Ectodermal cell (in vitro differentiated cells): ENCODE measurements around the gene DYNLT1.
"Not testable (repeated sequence)": the region's sequence is repeated elsewhere in the genome, so short reads cannot be mapped to it uniquely, and the experiment has no call there.

Experiments used
- H3K27ac ChIP-seq: 2 replicates; pipeline ENCODE4 v1.7.0; 2013; ENCODE audit warnings: mild to moderate bottlenecking, low read depth, low read length; ENCODE audit not compliant: insufficient read depth, poor library complexity, severe bottlenecking
- H3K27me3 ChIP-seq: 2 replicates; pipeline ENCODE4 v1.7.0; 2013; ENCODE audit warnings: mild to moderate bottlenecking, low read length; ENCODE audit not compliant: insufficient read depth, control insufficient read depth, poor library complexity, severe bottlenecking
- H3K36me3 ChIP-seq: one replicate; pipeline ENCODE4 v1.7.0; 2013; ENCODE audit warnings: low read length; ENCODE audit not compliant: control insufficient read depth, insufficient read depth
- H3K4me1 ChIP-seq: one replicate; pipeline ENCODE4 v1.7.0; 2013; ENCODE audit warnings: low read length; ENCODE audit not compliant: control insufficient read depth, insufficient read depth
- H3K4me3 ChIP-seq: 2 replicates; pipeline ENCODE4 v1.7.0; 2013; ENCODE audit warnings: low read depth, low read length, control low read depth; ENCODE audit not compliant: insufficient read depth
- H3K9me3 ChIP-seq: 2 replicates; pipeline ENCODE4 v1.7.0; 2013; ENCODE audit warnings: mild to moderate bottlenecking, low read length, moderate library complexity; ENCODE audit not compliant: control insufficient read depth
- WGBS, 2 experiments: methylation state at CpG; one replicate each; pipeline ENCODE4 v1.1.7; 2013; ENCODE audit warnings: missing lambda C conversion rate in 2 of 2; 5-methylcytosine and 5-hydroxymethylcytosine counted together

Gene DYNLT1

DNA sequence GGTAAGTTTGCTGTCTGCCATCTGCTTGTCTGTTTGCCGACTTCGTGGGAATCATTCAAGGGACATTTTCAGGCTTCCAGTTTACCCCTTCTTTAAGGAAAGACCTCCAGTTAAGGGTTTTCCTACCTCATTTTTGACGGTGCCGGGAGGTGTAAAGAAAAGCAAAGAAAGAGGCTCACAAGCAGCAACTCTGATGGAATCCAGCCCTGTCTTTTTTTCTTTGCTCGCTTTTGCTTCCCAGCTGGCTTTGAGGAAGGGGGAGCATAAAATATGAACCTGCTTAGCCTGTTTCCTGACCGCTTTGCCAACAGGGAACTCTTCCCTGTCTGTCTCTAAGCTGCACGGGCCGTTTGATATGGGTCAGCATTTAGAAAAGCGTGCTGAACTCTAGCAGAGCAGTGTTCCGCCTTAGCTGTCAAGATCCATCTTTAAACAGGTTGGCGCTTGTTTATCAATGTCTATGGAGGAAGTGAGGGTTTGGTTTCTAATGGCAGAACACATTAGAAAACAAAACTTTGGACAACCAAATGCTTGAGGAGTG is 19.2 kb upstream of the DYNLT1 start:
- H3K4me3 ChIP-seq: no peak overlapping the region
- H3K36me3 ChIP-seq: no peaks in the 10 kb centered on the region
- no peaks in the 10 kb centered on the region for H3K9me3 ChIP-seq
- H3K4me1 ChIP-seq: peaks cover 3% of the 10 kb centered on the region
- H3K27me3 ChIP-seq: no peaks in the 10 kb centered on the region
- 77 to 79% methylated on average over 11 of the region's 11 CpGs for WGBS, 2 experiments
- H3K27ac ChIP-seq: no peak overlapping the region

DNA sequence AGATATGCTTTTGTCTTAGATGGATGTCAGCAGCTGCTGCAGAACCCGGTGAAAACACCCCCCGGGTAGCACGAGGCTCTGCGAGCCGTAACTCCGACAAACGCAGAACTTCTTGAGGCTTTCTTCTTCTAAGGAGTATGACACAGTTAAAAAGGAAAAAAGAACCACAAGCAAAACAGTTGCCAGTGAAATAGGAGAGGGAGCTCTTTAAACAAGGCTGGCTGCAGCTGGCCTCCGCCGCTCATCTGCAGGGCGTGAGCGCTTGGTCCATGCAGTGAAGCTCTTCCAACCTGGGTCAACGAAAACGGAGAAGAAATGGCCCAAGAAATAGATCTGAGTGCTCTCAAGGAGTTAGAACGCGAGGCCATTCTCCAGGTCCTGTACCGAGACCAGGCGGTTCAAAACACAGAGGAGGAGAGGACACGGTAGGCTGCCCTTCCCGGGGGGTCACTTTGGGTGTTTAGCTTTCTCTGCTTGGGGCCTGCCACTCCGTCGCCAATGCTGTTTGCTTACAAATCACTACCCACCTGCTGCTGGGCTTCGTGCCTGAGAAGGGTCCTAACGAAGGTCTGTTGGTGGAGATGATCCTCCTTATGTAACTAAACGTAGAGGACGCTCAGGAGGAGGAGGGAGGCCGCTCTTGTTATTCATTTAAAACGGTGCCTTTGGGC is 18.5 kb upstream of the DYNLT1 start:
- Histone ChIP-seq H3K27me3 (no peaks in the 10 kb centered on the region), H3K36me3 (no peaks in the 10 kb centered on the region), H3K27ac (no peak overlapping the region), H3K4me3 (no peak overlapping the region), H3K9me3 (no peaks in the 10 kb centered on the region), H3K4me1 (peaks cover 3% of the 10 kb centered on the region)
- 59 to 62% methylated on average over 27 of the region's 27 CpGs for WGBS, 2 experiments

DNA sequence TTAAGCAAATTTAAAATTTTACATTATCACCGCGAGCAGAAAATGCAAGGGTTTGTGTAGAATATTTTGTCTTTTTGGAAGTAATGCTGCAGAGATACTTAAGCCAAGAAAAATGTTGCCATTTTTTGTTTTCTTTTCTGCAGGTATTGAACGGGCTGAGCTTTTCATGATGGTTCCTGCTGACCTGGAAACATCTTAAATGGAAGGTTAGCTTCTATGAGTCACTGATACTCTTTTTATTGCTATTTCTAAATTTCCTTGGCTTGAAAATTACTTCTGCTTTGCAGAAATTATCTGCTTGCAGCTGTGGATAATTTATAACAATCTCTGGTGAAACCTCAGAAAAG is 18.0 kb upstream of the DYNLT1 start:
- 96 to 97% methylated on average over 3 of the region's 3 CpGs for WGBS, 2 experiments

DNA sequence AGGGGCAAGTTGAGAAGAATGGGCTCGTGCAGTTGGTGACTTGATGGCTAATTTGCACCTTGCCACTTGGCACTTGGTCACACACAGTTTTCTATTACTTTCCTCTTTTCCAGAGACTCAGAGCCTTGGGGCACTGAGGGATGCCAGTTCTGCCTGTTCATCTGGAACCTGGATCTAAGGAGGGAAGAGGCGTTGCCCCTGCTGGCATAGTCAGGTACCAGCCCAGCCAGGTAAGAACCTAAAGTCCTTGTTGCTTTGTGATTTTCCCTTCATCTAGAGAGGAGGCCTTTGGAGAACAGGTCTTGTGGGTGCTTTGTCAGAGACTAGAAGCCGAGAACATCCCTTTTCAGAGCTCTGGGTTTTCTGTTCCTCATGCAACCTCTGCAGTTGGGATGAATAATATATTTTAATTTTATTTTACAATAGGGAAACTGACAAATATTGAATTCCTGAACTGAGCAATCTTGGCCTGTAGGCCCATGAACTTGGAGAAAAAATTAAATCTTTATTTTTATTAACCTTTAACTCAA is 16.7 kb upstream of the DYNLT1 start:
- Histone ChIP-seq H3K27me3 (no peaks in the 10 kb centered on the region), H3K4me3 (no peak overlapping the region), H3K36me3 (no peaks in the 10 kb centered on the region), H3K4me1 (peaks cover 3% of the 10 kb centered on the region), H3K9me3 (no peaks in the 10 kb centered on the region), H3K27ac (no peak overlapping the region)
- WGBS, 2 experiments: 92% methylated on average over 3 of the region's 3 CpGs

More for the DNA sequence above, 18.0 kb upstream of the DYNLT1 start:
- Histone ChIP-seq H3K27ac (no peak overlapping the region), H3K27me3 (no peaks in the 10 kb centered on the region), H3K4me1 (peaks cover 3% of the 10 kb centered on the region), H3K4me3 (no peak overlapping the region), H3K36me3 (no peaks in the 10 kb centered on the region), H3K9me3 (no peaks in the 10 kb centered on the region)

DNA sequence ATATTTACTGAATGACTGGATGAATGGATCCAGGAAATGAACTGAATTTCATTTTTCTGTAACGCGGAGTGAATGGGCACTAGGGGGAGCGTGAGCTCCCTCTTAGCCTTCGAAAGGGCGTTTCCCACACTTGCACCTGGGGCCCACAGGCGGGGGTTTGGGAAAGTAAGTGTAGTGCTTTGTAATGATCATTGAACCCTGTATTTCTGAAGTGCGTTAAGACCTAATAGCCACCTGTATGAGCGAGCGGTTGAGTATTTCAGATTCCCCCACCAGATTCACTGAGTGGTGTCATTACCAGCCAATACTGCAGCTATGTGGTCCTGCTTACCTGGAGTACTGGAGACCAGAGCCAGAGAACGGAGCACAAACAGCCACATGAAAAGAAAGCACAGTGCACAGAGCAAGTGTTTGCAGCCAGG is 15.8 kb upstream of the DYNLT1 start:
- no peaks in the 10 kb centered on the region for H3K36me3 ChIP-seq
- H3K4me3 ChIP-seq: no peak overlapping the region
- H3K9me3 ChIP-seq: no peaks in the 10 kb centered on the region
- 53 to 55% methylated on average over 10 of the region's 10 CpGs for WGBS, 2 experiments
- peaks cover 3% of the 10 kb centered on the region for H3K4me1 ChIP-seq
- no peaks in the 10 kb centered on the region for H3K27me3 ChIP-seq
- no peak overlapping the region for H3K27ac ChIP-seq

DNA sequence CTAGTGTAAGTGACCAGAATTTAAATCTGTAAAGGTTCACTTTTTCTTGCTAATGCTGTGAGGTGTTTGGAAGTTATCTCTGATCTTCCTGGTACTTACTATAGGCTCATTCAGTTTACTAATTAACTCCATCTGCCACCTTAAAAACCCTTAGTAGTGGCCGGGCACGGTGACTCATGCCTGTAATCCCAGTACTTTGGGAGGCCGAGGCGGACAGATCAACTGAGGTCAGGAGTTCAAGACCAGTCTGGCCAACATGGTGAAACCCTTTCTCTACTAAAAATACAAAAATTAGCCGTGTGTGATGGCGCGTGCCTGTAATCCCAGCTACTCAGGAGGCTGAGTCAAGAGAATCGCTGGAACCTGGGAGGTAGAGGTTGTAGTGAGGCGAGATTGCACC is 12.4 kb upstream of the DYNLT1 start:
- not testable (repeated sequence) for H3K27ac ChIP-seq, H3K4me3 ChIP-seq
- 86 to 91% methylated on average over 9 of the region's 9 CpGs for WGBS, 2 experiments

DNA sequence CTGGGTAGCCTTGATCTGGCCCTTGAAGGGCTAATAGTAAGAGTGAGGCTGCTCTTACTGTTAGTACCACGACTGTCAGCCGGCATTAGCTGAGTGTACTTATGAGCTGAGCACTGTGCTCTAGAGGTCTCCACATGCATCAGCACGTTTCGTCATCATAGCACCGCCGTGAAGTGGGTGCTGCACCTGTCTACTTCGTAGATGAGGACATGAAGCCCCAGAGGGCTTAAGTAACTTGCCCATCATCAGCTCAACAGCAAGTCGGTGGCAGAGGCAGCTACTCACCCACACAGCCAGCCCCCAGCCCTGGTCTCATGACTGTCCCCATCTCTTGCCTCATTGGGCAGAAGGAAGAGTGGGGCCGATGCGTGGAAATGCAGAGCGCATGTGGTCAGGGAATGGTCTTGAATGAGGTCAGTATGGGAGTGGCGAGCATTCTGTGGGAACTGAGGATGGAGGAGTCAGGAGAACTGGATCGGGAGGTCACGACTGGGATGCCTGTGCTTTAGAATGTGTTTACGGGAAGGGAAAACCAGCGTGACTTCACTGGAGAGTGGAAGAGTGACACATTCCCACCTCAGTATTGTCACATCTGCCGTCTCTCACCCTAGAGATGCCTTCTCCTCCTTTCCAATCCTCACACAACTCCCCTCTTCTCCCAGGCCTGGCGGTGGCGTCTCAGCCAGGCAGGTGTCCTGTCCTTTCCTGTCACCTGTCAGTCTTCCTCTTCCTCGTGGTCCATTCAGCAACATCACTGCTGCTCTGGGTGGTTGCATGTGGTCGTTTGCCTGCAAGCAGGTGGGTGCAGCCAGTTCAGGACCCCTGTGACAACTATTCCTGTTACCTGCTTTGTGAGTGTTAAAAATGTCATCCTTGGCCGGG is 11.3 kb upstream of the DYNLT1 start:
- no peak overlapping the region for H3K27ac ChIP-seq
- H3K36me3 ChIP-seq: no peaks in the 10 kb centered on the region
- H3K4me3 ChIP-seq: no peak overlapping the region
- H3K9me3 ChIP-seq: no peaks in the 10 kb centered on the region
- H3K4me1 ChIP-seq: no peaks in the 10 kb centered on the region
- 85 to 86% methylated on average over 22 of the region's 22 CpGs for WGBS, 2 experiments
- no peaks in the 10 kb centered on the region for H3K27me3 ChIP-seq

More for the DNA sequence above, 12.4 kb upstream of the DYNLT1 start:
- H3K4me1 ChIP-seq, H3K27me3 ChIP-seq, H3K36me3 ChIP-seq, H3K9me3 ChIP-seq: not testable (repeated sequence)

DNA sequence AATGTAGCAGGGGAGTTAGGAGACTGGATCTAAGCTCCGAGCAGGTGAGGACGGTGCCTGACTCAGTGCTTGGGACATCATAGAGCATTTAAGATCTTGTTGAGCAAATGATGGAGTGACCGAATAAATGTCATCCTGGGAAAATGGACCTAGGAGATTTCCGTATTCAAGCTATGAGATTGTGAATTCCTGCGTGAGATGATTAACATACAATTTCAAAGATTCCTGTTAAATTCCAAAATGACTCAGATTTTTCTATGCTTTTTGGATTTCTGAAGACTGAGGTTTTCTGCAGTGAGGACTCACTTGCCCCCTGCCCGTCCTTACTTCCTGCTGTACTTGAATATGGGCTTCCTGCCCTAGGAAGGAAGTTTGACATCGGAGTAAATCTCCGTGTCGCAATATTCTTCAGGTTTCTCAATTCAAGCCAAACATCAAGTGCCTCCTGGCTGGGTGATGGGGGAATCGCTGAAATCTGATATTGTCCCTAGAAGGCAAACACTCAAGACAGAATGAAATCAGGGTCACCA is 10.5 kb upstream of the DYNLT1 start:
- H3K36me3 ChIP-seq: no peaks in the 10 kb centered on the region
- H3K4me3 ChIP-seq: no peak overlapping the region
- H3K4me1 ChIP-seq: no peaks in the 10 kb centered on the region
- H3K27ac ChIP-seq: no peak overlapping the region
- no peaks in the 10 kb centered on the region for H3K27me3 ChIP-seq
- 95 to 96% methylated on average over 10 of the region's 10 CpGs for WGBS, 2 experiments
- no peaks in the 10 kb centered on the region for H3K9me3 ChIP-seq

DNA sequence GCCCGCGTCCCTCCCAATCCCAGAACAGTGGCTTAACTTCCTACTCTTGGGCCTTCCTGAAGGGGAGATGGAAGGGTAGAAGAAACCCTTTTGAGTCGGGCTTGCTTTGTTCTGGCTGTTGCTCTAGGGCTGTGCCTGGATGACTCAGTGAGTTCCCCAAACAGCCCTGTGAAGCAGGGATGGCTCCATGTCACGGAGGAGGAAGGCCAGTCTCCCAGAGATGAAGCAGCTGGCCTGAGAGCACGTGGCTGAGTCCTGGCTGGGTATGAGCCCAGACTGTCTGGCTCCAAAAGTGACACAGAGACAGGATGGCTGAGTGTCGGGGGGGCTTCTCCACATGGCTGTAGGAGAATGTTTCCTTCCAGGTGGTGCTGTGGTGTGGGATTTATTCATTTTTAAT is 10.0 kb upstream of the DYNLT1 start:
- H3K9me3 ChIP-seq: no peaks in the 10 kb centered on the region
- H3K36me3 ChIP-seq: no peaks in the 10 kb centered on the region
- H3K4me3 ChIP-seq: no peak overlapping the region
- no peak overlapping the region for H3K27ac ChIP-seq
- no peaks in the 10 kb centered on the region for H3K4me1 ChIP-seq
- 83 to 87% methylated on average over 6 of the region's 6 CpGs for WGBS, 2 experiments
- no peaks in the 10 kb centered on the region for H3K27me3 ChIP-seq
